Ovary (tissue), 3 donors: ENCODE data around the gene ADAMTS6.

Source experiments
- EP300 ChIP-seq: sonication (generic); formaldehyde crosslinking; IDR thresholded peaks from one replicate; pipeline ENCODE4 v1.6.1; 2017; ENCODE audit warnings: antibody characterized with exemption
- POLR2A ChIP-seq: fragments of 450-650 bp; IDR thresholded peaks from one replicate; pipeline ENCODE4 v1.6.1; 2017; ENCODE audit warnings: antibody characterized with exemption, mild to moderate bottlenecking, moderate library complexity
- TF ChIP-seq, protein P1 (sequence below), 3 donors: fragments of 450-650 bp in 2 of 3; fragments of 200-600 bp in 1 of 3; IDR thresholded peaks; one replicate each; pipeline versions ENCODE4 v1.5.1 to v1.8.0; 2016 to 2022; ENCODE audit warnings: antibody characterized with exemption in 3 of 3, mild to moderate bottlenecking in 1 of 3
- donor health status: DM: no; HTN: no; CAD: no.

DNA sequence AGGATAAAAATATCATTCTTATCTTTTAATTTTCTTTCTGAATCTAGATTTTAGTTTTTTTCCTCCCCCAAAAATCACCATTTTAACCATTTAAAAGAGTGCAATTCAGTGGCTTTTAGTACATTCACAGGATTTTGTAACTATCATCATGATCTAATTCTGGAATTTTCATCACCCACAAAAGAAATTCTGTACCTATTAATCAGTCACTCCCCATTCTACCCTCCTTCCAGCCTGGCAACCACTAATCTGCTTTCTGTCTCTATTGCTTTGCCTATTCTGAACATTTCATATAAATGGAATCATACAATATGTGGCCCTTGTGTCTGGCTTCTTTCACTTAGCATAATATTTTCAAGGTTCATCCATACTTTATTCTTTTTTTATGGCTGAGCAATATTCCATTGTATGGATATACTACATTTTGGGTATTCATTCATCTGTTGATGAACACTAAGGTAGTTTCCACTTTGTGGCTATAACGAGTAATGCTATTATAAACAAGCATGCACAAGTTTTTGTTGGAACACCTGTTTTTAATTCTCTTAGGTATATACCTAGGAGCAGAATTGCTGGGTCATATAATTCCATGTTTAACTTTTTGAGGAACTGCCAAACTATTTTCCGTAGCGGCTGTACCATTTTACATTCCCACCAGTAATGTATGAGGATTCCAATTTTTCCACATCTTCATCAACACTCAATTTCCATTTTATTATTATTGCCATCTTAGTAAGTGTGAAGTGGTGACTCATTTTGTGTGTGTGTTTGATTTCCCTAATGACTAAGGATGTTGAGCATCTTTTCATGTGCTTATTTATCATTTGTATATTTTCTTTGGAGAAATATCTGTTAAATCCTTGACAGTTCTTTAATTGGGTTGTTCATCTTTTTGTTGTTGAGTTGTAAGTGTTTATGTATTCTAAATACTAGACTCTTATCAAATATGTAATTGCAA lies 372.7 kb downstream of the ADAMTS6 start:
- TF ChIP-seq POLR2A (no peak), EP300 (no peak)
- TF ChIP-seq, protein P1, sequence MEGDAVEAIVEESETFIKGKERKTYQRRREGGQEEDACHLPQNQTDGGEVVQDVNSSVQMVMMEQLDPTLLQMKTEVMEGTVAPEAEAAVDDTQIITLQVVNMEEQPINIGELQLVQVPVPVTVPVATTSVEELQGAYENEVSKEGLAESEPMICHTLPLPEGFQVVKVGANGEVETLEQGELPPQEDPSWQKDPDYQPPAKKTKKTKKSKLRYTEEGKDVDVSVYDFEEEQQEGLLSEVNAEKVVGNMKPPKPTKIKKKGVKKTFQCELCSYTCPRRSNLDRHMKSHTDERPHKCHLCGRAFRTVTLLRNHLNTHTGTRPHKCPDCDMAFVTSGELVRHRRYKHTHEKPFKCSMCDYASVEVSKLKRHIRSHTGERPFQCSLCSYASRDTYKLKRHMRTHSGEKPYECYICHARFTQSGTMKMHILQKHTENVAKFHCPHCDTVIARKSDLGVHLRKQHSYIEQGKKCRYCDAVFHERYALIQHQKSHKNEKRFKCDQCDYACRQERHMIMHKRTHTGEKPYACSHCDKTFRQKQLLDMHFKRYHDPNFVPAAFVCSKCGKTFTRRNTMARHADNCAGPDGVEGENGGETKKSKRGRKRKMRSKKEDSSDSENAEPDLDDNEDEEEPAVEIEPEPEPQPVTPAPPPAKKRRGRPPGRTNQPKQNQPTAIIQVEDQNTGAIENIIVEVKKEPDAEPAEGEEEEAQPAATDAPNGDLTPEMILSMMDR (IDR thresholded peaks at IDR 0.05): no peak
